ENCODE data around the gene CDC42EP4.

- no peak for TF ChIP-seq CTCF (IDR thresholded peaks at IDR 0.05; ENCODE audit: borderline replicate concordance, extremely low read depth, low read length, poor library complexity, severe bottlenecking)
- TF ChIP-seq EZH2 (IDR thresholded peaks at IDR 0.05; ENCODE audit: borderline replicate concordance, low read depth, low read length, severe bottlenecking): no peak
Observed at GRCh38 chr17:73297934-73298861, 13.6 kb downstream of the CDC42EP4 start.

Measured in DND-41 (cell line).